ENCODE data around the gene GRIN2A.

Gene GRIN2A

DNA sequence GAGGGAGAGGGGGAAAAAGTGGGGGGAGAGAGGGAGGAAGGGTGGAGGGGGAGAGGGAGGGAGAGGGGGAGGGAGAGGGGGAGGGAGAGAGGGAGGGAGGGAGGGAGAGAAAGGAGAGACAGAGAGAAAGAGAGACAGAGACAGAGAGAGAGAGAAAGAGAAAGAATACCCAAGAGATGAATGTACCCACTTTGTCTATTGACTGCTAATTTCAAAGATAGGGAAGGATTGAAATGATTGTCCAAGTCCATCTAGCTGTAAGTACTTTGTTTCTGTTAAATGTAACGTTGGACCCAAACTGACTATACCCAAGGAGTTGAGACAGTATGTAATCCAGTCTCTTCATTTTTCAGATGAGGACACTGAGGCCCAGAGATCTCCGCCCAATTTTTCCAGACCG lies 374.9 kb downstream of the GRIN2A start:
- TF ChIP-seq ZFX (IDR thresholded peaks at IDR 0.05; ENCODE audit: borderline replicate concordance) = no peak
- TF ChIP-seq, protein P1, sequence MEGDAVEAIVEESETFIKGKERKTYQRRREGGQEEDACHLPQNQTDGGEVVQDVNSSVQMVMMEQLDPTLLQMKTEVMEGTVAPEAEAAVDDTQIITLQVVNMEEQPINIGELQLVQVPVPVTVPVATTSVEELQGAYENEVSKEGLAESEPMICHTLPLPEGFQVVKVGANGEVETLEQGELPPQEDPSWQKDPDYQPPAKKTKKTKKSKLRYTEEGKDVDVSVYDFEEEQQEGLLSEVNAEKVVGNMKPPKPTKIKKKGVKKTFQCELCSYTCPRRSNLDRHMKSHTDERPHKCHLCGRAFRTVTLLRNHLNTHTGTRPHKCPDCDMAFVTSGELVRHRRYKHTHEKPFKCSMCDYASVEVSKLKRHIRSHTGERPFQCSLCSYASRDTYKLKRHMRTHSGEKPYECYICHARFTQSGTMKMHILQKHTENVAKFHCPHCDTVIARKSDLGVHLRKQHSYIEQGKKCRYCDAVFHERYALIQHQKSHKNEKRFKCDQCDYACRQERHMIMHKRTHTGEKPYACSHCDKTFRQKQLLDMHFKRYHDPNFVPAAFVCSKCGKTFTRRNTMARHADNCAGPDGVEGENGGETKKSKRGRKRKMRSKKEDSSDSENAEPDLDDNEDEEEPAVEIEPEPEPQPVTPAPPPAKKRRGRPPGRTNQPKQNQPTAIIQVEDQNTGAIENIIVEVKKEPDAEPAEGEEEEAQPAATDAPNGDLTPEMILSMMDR (IDR thresholded peaks at IDR 0.05) = no peak
- H3K27ac ChIP-seq = no peak overlapping the region

DNA sequence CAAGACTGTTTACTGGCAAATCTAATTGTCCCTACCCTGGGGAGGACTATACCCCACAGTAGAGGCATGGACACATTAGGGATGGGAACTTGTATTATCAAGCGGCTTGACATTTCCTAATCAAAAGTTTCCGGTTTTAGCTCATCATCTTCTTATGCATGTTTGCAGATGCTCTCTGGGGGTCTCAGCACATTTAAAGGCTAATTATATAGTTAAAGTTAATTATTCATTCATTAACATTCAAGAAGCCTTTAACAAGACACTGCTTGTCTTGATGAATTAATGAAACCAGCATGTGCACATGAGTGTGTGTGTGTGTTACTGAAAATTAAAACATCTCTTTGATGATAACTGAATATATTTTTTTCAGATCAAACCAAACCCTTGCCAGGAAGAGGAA lies 377.1 kb downstream of the GRIN2A start:
- no peak for TF ChIP-seq ZFX (IDR thresholded peaks at IDR 0.05; ENCODE audit: borderline replicate concordance)
- TF ChIP-seq, protein P1 (IDR thresholded peaks at IDR 0.05) = no peak
- no peak overlapping the region for H3K27ac ChIP-seq

DNA sequence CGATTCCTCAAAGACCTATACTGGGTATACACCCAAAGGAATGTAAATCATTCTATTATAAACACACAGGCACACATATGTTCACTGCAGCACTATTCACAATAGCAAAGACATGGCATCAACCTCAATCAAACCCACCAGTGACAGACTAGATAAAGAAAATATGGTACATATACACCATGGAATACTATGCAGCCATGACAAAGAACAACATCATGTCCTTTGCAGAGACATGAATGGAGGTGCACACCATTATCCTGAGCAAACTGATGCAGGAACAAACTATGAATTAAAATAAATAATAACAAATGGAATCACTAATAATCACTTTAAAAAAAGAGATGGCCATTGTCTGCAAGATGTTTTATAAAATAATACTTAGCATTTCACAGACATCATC lies 380.1 kb downstream of the GRIN2A start:
- no peak overlapping the region for H3K27ac ChIP-seq
- no peak for TF ChIP-seq ZFX (IDR thresholded peaks at IDR 0.05; ENCODE audit: borderline replicate concordance)
- TF ChIP-seq, protein P1 (IDR thresholded peaks at IDR 0.05) = no peak

DNA sequence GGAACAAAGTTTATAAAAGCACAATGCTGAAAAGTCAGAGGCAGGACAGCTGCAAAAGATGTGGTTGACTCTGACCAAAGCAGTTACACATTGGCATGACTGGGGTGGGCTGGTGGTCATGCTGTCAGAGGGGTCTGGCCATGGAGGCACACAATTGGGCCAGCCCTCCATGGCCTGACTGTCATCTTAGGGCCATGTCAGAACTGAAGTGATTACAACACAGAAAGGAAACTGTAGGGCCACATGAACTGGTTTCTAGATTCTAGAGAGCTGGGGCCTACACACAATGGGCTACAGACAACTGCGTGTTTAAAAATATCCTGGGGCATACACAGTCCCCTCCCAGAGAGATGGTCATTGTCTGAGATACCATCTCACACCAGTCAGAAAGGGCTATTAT lies 380.6 kb downstream of the GRIN2A start:
- no peak for TF ChIP-seq ZFX (IDR thresholded peaks at IDR 0.05; ENCODE audit: borderline replicate concordance)
- TF ChIP-seq, protein P1 (IDR thresholded peaks at IDR 0.05) = no peak
- no peak overlapping the region for H3K27ac ChIP-seq

DNA sequence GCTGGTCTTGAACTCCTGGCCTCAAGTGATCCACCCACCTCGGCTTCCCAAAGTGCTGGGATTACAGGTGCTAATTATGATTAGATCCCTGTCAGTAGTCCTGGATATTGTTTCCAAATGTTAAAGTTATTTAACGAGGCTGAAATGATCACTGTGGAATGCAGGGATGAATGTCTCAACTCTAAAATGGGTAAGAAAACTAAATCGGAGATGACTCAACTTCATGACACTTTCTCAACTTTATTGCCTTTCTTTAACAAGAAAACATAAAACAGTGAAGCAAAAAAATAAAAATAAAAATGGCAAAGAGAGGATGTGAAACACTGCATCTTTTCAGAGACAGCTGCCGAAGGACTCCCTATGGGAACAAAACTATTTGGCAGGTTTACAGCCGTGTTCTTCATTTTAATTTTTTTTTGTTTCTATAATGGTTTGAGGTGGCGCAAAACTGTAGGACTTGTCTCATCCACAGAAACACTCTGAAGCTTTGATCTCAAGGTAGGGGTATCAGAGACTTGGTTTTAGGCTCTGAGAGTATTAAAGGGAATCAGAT lies 382.0 kb downstream of the GRIN2A start:
- TF ChIP-seq, protein P1 (IDR thresholded peaks at IDR 0.05) = no peak
- TF ChIP-seq ZFX (IDR thresholded peaks at IDR 0.05; ENCODE audit: borderline replicate concordance) = no peak
- H3K27ac ChIP-seq = no peak overlapping the region

DNA sequence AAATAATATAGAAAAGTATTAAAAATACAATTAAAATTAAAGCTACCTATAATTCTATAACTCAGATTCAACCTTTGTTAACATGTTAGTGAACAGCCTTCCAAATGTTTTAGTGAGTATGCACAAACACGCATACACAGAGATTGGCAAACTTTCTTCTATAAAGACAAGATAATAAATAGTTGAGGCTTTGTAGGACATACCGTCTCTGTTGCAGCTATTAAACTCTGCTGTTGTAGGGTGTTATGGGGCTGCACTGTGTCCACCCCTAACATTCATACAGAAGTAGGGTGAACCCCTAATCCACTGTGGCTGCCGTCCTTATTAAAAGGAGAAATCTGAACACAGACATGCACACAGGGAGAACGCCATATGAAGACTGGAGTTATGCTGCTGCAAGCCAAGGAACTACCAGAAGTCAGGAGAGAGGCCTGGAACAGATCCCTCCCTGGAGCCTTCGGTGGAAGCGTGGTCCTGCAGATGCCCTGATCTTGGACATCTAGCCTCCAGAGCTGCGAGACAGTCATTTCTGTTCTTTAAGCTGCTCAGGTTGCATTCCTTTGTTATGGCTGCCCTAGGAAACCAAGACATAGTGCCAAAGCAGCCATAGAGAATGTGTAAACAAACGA lies 383.2 kb downstream of the GRIN2A start:
- no peak overlapping the region for H3K27ac ChIP-seq
- TF ChIP-seq ZFX (IDR thresholded peaks at IDR 0.05; ENCODE audit: borderline replicate concordance) = no peak
- TF ChIP-seq, protein P1 (IDR thresholded peaks at IDR 0.05) = no peak

DNA sequence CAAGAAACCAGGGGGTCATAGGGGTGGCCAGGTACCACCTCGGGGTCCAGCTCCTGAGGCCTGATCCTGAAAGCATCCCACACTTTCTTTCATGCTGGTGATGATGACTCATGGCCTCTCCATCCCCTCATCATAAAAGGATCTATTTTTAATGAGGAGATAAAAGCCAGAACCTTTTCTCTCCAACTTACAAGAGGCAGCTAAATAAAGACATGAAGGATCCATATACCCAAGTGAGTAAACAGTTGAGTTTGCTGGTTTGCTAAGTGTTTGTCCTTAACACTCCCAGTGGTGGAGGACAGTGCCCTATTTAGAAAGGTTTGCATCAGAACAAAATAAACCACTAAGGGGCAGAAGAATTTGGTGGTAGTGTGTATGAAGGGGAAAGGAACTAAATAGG lies 383.8 kb downstream of the GRIN2A start:
- no peak overlapping the region for H3K27ac ChIP-seq
- TF ChIP-seq, protein P1 (IDR thresholded peaks at IDR 0.05) = no peak
- TF ChIP-seq ZFX (IDR thresholded peaks at IDR 0.05; ENCODE audit: borderline replicate concordance) = no peak
